ENCODE results near the gene SIGLEC9.

The SIGLEC9 gene

GRCh38 chr19:51147663-51148062, 23.0 kb downstream of the SIGLEC9 start:
- no peak for DNase-seq

- no peak for DNase-seq
Observed at GRCh38 chr19:51148580-51148979, 23.9 kb downstream of the SIGLEC9 start.

- no peak for DNase-seq
Observed at GRCh38 chr19:51150627-51151026, 25.9 kb downstream of the SIGLEC9 start.

GRCh38 chr19:51156710-51157109, 32.0 kb downstream of the SIGLEC9 start:
- DNase-seq: no peak

GRCh38 chr19:51157265-51157664, 32.6 kb downstream of the SIGLEC9 start:
- no peak for DNase-seq

GRCh38 chr19:51158474-51159129, 33.9 kb downstream of the SIGLEC9 start:
- DNase-seq: peak; percentile 72

GRCh38 chr19:51159656-51160055, 35.0 kb downstream of the SIGLEC9 start:
- DNase-seq: no peak

- no peak for DNase-seq
Observed at GRCh38 chr19:51161266-51161665, 36.6 kb downstream of the SIGLEC9 start.

GRCh38 chr19:51161867-51162496, 37.3 kb downstream of the SIGLEC9 start:
- no peak for DNase-seq

GRCh38 chr19:51163257-51163656, 38.6 kb downstream of the SIGLEC9 start:
- no peak for DNase-seq

- no peak for DNase-seq
Observed at GRCh38 chr19:51164215-51164614, 39.5 kb downstream of the SIGLEC9 start.

GRCh38 chr19:51166846-51167490, 42.3 kb downstream of the SIGLEC9 start:
- peak; percentile 40 for DNase-seq

- no peak for DNase-seq
Observed at GRCh38 chr19:51168564-51169282, 44.0 kb downstream of the SIGLEC9 start.

- peak; percentile 66 for DNase-seq
Observed at GRCh38 chr19:51169283-51169918, 44.7 kb downstream of the SIGLEC9 start.

GRCh38 chr19:51172223-51172622, 47.5 kb downstream of the SIGLEC9 start:
- no peak for DNase-seq

GRCh38 chr19:51173681-51174080, 49.0 kb downstream of the SIGLEC9 start:
- DNase-seq: no peak

- DNase-seq: no peak
Observed at GRCh38 chr19:51179256-51179655, 54.5 kb downstream of the SIGLEC9 start.

All from CD4-positive, alpha-beta T cell treated with Interleukin-17A for 1 hour (primary cell).